GM10248 (cell line): Measurements from ENCODE around the gene ENC1.

Experiments used
- CTCF ChIA-PET: fragments of 300-600 bp; sonication (Branson Sonifier 250); formaldehyde crosslinking; extraction: SDS; loops from one replicate; lab custom pipeline; 2021; ENCODE audit warnings: antibody characterized with exemption; lab: Yijun Ruan, JAX
- POLR2A ChIA-PET: fragments of 350-650 bp; sonication (Branson Sonifier 250); formaldehyde crosslinking; extraction: SDS; loops from one replicate; lab custom pipeline; 2020; ENCODE audit warnings: antibody characterized with exemption; lab: Yijun Ruan, JAX
- DNase-seq: peaks from one replicate; pipeline ENCODE4 v3.0.0; 2012; ENCODE audit errors: extremely low spot score
- TF ChIP-seq, protein P1 (sequence below): IDR thresholded peaks from 2 replicates; pipeline ENCODE4 v1.5.1; 2012; ENCODE audit warnings: mild to moderate bottlenecking, low read depth; ENCODE audit errors: extremely low read depth, missing control alignments, control extremely low read depth

The ENC1 gene

GRCh38 chr5:74632947-74633356 lies 7.6 kb downstream of the ENC1 start:
- peak; percentile 24 for DNase-seq
- TF ChIP-seq, protein P1, sequence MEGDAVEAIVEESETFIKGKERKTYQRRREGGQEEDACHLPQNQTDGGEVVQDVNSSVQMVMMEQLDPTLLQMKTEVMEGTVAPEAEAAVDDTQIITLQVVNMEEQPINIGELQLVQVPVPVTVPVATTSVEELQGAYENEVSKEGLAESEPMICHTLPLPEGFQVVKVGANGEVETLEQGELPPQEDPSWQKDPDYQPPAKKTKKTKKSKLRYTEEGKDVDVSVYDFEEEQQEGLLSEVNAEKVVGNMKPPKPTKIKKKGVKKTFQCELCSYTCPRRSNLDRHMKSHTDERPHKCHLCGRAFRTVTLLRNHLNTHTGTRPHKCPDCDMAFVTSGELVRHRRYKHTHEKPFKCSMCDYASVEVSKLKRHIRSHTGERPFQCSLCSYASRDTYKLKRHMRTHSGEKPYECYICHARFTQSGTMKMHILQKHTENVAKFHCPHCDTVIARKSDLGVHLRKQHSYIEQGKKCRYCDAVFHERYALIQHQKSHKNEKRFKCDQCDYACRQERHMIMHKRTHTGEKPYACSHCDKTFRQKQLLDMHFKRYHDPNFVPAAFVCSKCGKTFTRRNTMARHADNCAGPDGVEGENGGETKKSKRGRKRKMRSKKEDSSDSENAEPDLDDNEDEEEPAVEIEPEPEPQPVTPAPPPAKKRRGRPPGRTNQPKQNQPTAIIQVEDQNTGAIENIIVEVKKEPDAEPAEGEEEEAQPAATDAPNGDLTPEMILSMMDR = no peak
- CTCF ChIA-PET = interaction anchor here (1.3 to 1.8 kb wide), 4 partner anchors 8 to 730 kb away, joined by 3 to 18 read pairs (median 4); no protein-coding TSS in a partner anchor

DNA sequence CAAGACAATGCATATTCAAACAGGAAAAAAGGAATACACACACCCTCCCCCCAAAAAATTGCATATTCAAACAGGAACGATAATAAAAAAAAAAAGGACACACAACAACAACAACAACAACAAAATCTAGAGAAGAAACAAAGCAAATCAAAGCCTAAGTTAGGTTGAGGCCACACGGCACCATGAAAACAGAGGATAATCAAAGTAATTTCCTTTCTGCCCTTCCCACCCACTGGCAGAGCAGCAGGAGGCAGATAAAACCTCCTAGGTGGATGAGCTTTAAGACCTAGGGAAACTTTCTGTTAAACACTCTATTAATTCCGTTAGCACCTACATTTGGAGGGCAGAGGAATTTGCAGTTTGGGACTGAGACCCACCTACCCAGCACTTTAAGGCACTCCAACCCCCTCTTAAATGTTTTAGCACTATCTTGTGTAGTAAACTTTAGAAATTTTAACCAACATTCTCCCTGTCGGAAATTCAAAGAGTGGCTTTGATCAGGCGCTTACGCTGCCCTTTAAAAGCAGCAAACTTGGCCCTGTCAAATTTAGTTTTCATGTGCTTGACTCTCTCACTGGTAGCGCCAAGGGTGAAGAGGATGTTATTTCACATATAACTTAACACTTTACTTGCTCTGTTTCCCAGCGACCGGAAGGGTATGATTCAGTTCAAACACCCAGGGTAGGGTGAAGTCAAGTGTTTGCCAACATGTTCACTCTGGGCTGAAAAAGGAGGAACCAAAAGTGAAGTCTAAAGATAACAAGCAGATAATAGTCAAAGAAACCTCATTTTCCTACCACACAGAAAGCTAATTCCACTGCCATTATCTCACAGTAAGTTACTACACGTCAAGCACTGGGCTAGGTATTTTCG lies 9.2 kb downstream of the ENC1 start:
- TF ChIP-seq, protein P1 = no peak
- ChIA-PET POLR2A (interaction anchor here (0.6 kb wide), 1 partner anchor 677 kb away, joined by 3 read pairs; no protein-coding TSS in a partner anchor), CTCF (no interaction called here)
- peak; percentile 68 for DNase-seq

More at GRCh38 chr5:74632947-74633356, 7.6 kb downstream of the ENC1 start:
- POLR2A ChIA-PET = interaction anchor here (0.5 kb wide), 1 partner anchor 777 kb away, joined by 3 read pairs; no protein-coding TSS in a partner anchor

- TF ChIP-seq, protein P1 = no peak
- ChIA-PET POLR2A (no interaction called here), CTCF (no interaction called here)
- no peak for DNase-seq
These were observed 10.0 kb downstream of the ENC1 start for GRCh38 chr5:74630453-74631066.

DNA sequence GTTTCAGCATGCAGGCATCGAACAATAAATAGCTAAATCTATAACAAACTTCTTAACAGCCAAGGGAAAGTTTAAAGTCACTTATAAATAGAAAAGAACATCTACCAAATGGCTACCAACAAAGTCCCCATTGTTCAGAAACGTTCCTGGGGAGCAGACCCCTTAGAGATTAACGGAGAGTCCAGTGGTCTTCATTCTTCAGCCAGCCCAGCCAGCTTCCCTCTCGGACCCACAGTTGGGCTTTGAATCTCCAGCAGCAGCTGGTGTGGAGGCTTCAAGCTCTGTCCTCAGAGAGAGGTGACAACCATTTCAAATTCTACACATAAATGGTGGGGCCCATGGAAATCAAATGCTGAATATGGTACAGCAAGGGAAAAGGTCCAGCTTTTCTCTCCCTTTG lies 11.2 kb downstream of the ENC1 start:
- DNase-seq = no peak
- ChIA-PET POLR2A (no interaction called here), CTCF (no interaction called here)
- TF ChIP-seq, protein P1 = no peak

GRCh38 chr5:74628359-74628758 lies 12.2 kb downstream of the ENC1 start:
- ChIA-PET CTCF (interaction anchor here (1.3 kb wide), 1 partner anchor 21 kb away, joined by 3 read pairs; no protein-coding TSS in a partner anchor), POLR2A (no interaction called here)
- DNase-seq = no peak
- TF ChIP-seq, protein P1 = no peak

DNA sequence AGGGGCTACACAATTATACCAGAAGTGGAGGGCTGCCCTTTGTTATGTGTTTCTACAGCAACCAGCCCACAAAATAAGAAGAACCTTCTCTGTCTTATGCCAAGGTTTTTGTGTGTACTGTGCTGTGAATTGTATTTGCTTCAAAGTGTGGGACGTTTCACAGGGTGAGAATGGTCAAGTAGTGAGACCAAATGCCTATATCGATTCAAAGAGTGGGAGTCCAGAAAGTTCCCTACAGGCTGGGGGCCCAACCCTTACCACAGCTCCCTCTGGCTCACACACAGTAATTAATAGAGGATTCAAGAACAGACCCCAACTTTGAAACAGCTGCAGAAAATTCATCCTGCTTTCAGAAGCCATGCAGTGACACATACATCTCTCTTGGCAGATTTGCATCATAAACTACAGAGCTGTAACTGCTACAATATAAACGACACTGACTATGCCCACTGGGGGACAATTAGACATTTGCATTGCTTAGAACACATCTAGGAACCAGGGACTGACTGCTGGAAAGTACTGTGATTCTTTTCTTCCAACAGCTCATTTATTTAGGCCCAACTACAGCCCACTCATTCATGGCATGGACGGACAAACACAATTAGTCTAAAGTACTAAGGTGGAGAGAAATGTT lies 12.8 kb downstream of the ENC1 start:
- POLR2A ChIA-PET = no interaction called here

More for the DNA sequence above, 12.8 kb downstream of the ENC1 start:
- no peak for DNase-seq
- TF ChIP-seq, protein P1 = no peak
- CTCF ChIA-PET = interaction anchor here (1.0 to 1.5 kb wide), 3 partner anchors 10 to 21 kb away, joined by 3 read pairs; no protein-coding TSS in a partner anchor
